ENCODE results near the gene HTT.

HTT gene

GRCh38 chr4:3197366-3198105, 123.1 kb downstream of the HTT start:
- in situ Hi-C loops (cut with HindIII; ENCODE audit: low pct_unique_long_range_greater_than_20kb, low sequenced_read_pairs) = no loop called here
- TF ChIP-seq JUND (IDR thresholded peaks at IDR 0.05; ENCODE audit: low read depth) = no peak
- DNase-seq (ENCODE audit: low read depth in 1 of 2, low spot score in 1 of 2) = no peak

- in situ Hi-C loops (cut with HindIII; ENCODE audit: low pct_unique_long_range_greater_than_20kb, low sequenced_read_pairs) = no loop called here
- DNase-seq (ENCODE audit: low read depth in 1 of 2, low spot score in 1 of 2) = no peak
- TF ChIP-seq JUND (IDR thresholded peaks at IDR 0.05; ENCODE audit: low read depth) = no peak
These were observed 124.4 kb downstream of the HTT start for GRCh38 chr4:3198906-3199305.

GRCh38 chr4:3199653-3200422, 125.4 kb downstream of the HTT start:
- no peak for DNase-seq (ENCODE audit: low read depth in 1 of 2, low spot score in 1 of 2)
- in situ Hi-C loops (cut with HindIII; ENCODE audit: low pct_unique_long_range_greater_than_20kb, low sequenced_read_pairs) = no loop called here
- TF ChIP-seq JUND (IDR thresholded peaks at IDR 0.05; ENCODE audit: low read depth) = no peak

- no peak for DNase-seq (ENCODE audit: low read depth in 1 of 2, low spot score in 1 of 2)
- in situ Hi-C loops (cut with HindIII; ENCODE audit: low pct_unique_long_range_greater_than_20kb, low sequenced_read_pairs) = no loop called here
- no peak for TF ChIP-seq JUND (IDR thresholded peaks at IDR 0.05; ENCODE audit: low read depth)
These were observed 126.1 kb downstream of the HTT start for GRCh38 chr4:3200423-3201090.

- in situ Hi-C loops (cut with HindIII; ENCODE audit: low pct_unique_long_range_greater_than_20kb, low sequenced_read_pairs) = no loop called here
- no peak for DNase-seq (ENCODE audit: low read depth in 1 of 2, low spot score in 1 of 2)
- TF ChIP-seq JUND (IDR thresholded peaks at IDR 0.05; ENCODE audit: low read depth) = no peak
These were observed 127.5 kb downstream of the HTT start for GRCh38 chr4:3201718-3202702.

- in situ Hi-C loops (cut with HindIII; ENCODE audit: low pct_unique_long_range_greater_than_20kb, low sequenced_read_pairs) = no loop called here
- DNase-seq (ENCODE audit: low read depth in 1 of 2, low spot score in 1 of 2) = no peak
- no peak for TF ChIP-seq JUND (IDR thresholded peaks at IDR 0.05; ENCODE audit: low read depth)
These were observed 128.6 kb downstream of the HTT start for GRCh38 chr4:3202836-3203820.

GRCh38 chr4:3203971-3204431, 129.5 kb downstream of the HTT start:
- in situ Hi-C loops (cut with HindIII; ENCODE audit: low pct_unique_long_range_greater_than_20kb, low sequenced_read_pairs) = no loop called here
- TF ChIP-seq JUND (IDR thresholded peaks at IDR 0.05; ENCODE audit: low read depth) = no peak
- no peak for DNase-seq (ENCODE audit: low read depth in 1 of 2, low spot score in 1 of 2)

- no peak for TF ChIP-seq JUND (IDR thresholded peaks at IDR 0.05; ENCODE audit: low read depth)
- no peak for DNase-seq (ENCODE audit: low read depth in 1 of 2, low spot score in 1 of 2)
- in situ Hi-C loops (cut with HindIII; ENCODE audit: low pct_unique_long_range_greater_than_20kb, low sequenced_read_pairs) = no loop called here
These were observed 131.5 kb downstream of the HTT start for GRCh38 chr4:3205995-3206394.

- TF ChIP-seq JUND (IDR thresholded peaks at IDR 0.05; ENCODE audit: low read depth) = no peak
- no peak for DNase-seq (ENCODE audit: low read depth in 1 of 2, low spot score in 1 of 2)
- in situ Hi-C loops (cut with HindIII; ENCODE audit: low pct_unique_long_range_greater_than_20kb, low sequenced_read_pairs) = no loop called here
These were observed 132.1 kb downstream of the HTT start for GRCh38 chr4:3206439-3207100.

GRCh38 chr4:3207531-3208037, 133.1 kb downstream of the HTT start:
- DNase-seq (ENCODE audit: low read depth in 1 of 2, low spot score in 1 of 2) = no peak
- in situ Hi-C loops (cut with HindIII; ENCODE audit: low pct_unique_long_range_greater_than_20kb, low sequenced_read_pairs) = no loop called here
- TF ChIP-seq JUND (IDR thresholded peaks at IDR 0.05; ENCODE audit: low read depth) = no peak
